Gastrocnemius medialis (tissue), 4 donors: ENCODE results near the gene ANO10. TPM values are rescaled to one million over a fixed set of nuclear protein-coding genes. Genes with fewer than 3 reads are reported as not detected.
A peak's percentile ranks its signal among the peaks of the same experiment; 100 is the strongest.

ENCODE experiments used
- ATAC-seq, 2 donors: fragments of 150-250 bp; one replicate each; pipeline ENCODE4 v1.9.1; 2016
- DNase-seq, 2 donors: peaks; one replicate each; pipeline ENCODE4 v3.0.0-alpha.2; 2019
- H3K27ac ChIP-seq, 4 donors: fragments of 200-600 bp; sonication (generic); 1 replicate in 1 of 4; 2 replicates in 3 of 4; pipeline ENCODE4 v1.5.1; 2016 to 2018; ENCODE audit warnings: mild to moderate bottlenecking in 2 of 4, moderate library complexity in 1 of 4
- H3K27me3 ChIP-seq, 3 donors: fragments of 200-600 bp; sonication (generic) in 2 of 3; 1 replicate in 1 of 3; 2 replicates in 2 of 3; pipeline versions ENCODE4 v1.5.1 to v1.6.0; 2016 to 2019; ENCODE audit warnings: mild to moderate bottlenecking in 1 of 3, moderate library complexity in 1 of 3
- H3K36me3 ChIP-seq, 2 donors: fragments of 200-600 bp; sonication (generic) in 1 of 2; one replicate each; pipeline ENCODE4 v1.5.1; 2017 to 2018
- H3K4me1 ChIP-seq, 2 donors: fragments of 200-600 bp; sonication (generic) in 1 of 2; one replicate each; pipeline ENCODE4 v1.5.1; 2016 to 2017; ENCODE audit warnings: mild to moderate bottlenecking in 2 of 2
- H3K4me3 ChIP-seq, 4 donors: fragments of 200-600 bp; sonication (generic) in 3 of 4; 1 replicate in 1 of 4; 2 replicates in 3 of 4; pipeline ENCODE4 v1.5.1; 2016 to 2019; ENCODE audit warnings: mild to moderate bottlenecking in 2 of 4
- H3K9me3 ChIP-seq, 3 donors: fragments of 200-600 bp; sonication (generic) in 2 of 3; 1 replicate in 1 of 3; 2 replicates in 2 of 3; pipeline ENCODE4 v1.5.1; 2016 to 2019
- CTCF ChIP-seq, 5 experiments: fragments of 450-650 bp in 3 of 5; fragments of 200-600 bp in 2 of 5; sonication (generic) in 2 of 5; IDR thresholded peaks in 4 of 5; conservative IDR thresholded peaks in 1 of 5; 1 replicate in 4 of 5; 2 replicates in 1 of 5; pipeline ENCODE4 v1.5.1; 2016 to 2019; ENCODE audit warnings: antibody characterized with exemption in 5 of 5, mild to moderate bottlenecking in 3 of 5, moderate library complexity in 3 of 5
- POLR2A ChIP-seq, 2 donors: fragments of 450-650 bp; IDR thresholded peaks; one replicate each; pipeline ENCODE4 v1.6.1; 2017; ENCODE audit warnings: antibody characterized with exemption in 2 of 2, mild to moderate bottlenecking in 2 of 2, moderate library complexity in 2 of 2
- in situ Hi-C, 4 donors: fragments of 200-750 bp; cut with MboI; loops; one replicate each; pipeline versions ENCODE4 v1.15.0 to v1.8.0; 2017; ENCODE audit warnings: low sequenced_read_pairs in 4 of 4
- intact Hi-C: fragments of 100-400 bp; cut with DNase I; formaldehyde crosslinking; loops from one replicate; pipeline ENCODE4 v1.15.1; 2023; ENCODE audit warnings: low total_unique reads
- total RNA-seq, 4 donors: library from RNA; depleted of rRNA; stranded (reverse); fragments of >200 nt; gene quantifications; one replicate each; pipeline versions ENCODE4 v1.1.0 to v1.2.3, GENCODE V29; 2016

ANO10 gene
- total RNA-seq, 4 donors from 2014 or later, result 6.9 to 8.1 (median 7.8) TPM

GRCh38 chr3:43320288-43320687 is 301.5 kb downstream of the ANO10 start:
- in situ Hi-C loops (no loop called here), intact Hi-C loops (no loop called here)
- Histone ChIP-seq H3K27ac (peak overlapping the region; percentile 75 to 80 (median 75)), H3K36me3 (no peaks in the 10 kb centered on the region), H3K27me3 (no peaks in the 10 kb centered on the region), H3K4me3 (no peak overlapping the region), H3K4me1 (peaks cover 65 to 68% of the 10 kb centered on the region in 2 donors), H3K9me3 (no peaks in the 10 kb centered on the region)
- TF ChIP-seq POLR2A (IDR thresholded peaks at IDR 0.05), result no peak
- ATAC-seq, result no peak
- DNase-seq, result no peak

GRCh38 chr3:43319794-43320193 is 302.0 kb downstream of the ANO10 start:
- H3K4me3 ChIP-seq, result no peak overlapping the region
- H3K4me1 ChIP-seq, result peaks cover 62 to 68% of the 10 kb centered on the region in 2 donors
- TF ChIP-seq POLR2A (IDR thresholded peaks at IDR 0.05) (no peak), CTCF (IDR thresholded peaks at IDR 0.05 in 4 of 5, conservative IDR thresholded peaks at IDR 0.05 in 1 of 5) (no peak)
- intact Hi-C loops, result loop anchor here (2.0 kb wide), 1 partner anchor 33 kb away; the partner anchor contains the start of gene SNRK
- in situ Hi-C loops, result no loop called here
- H3K27me3 ChIP-seq, result no peaks in the 10 kb centered on the region
- H3K9me3 ChIP-seq, result no peaks in the 10 kb centered on the region
- ATAC-seq (peak in 1 of 2 donors; percentile 9), DNase-seq (no peak)
- peak overlapping the region; percentile 75 to 80 (median 75) for H3K27ac ChIP-seq
- no peaks in the 10 kb centered on the region for H3K36me3 ChIP-seq

DNA sequence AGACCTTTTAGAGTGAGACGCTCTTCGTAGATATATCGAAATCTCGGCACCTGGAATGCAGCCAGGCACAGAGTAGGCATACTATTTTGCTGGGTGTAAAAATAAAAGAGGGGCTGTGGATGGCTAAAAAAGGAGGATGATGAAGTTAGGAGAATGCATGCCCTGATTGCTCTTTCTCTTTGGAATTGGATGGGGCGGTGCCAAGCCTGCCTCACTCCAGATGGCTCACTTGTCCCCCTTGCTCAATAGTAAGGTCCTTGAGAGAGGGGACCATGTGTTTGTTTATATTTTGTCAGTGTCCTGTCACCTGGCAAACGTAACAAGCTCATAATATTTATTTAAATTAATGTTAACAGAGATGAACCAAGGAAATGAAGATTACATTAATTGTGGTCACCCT is 302.4 kb downstream of the ANO10 start:
- ATAC-seq (peak; percentile 82 to 86), DNase-seq (peak; percentile 48 to 78)
- Histone ChIP-seq H3K4me3 (peak overlapping the region in 2 of 4 donors; percentile 3 to 24), H3K27me3 (no peaks in the 10 kb centered on the region), H3K4me1 (peaks cover 58 to 65% of the 10 kb centered on the region in 2 donors), H3K36me3 (no peaks in the 10 kb centered on the region), H3K9me3 (no peaks in the 10 kb centered on the region), H3K27ac (peak overlapping the region; percentile 75 to 80 (median 75))
- intact Hi-C loops, result loop anchor here (2.0 kb wide), 1 partner anchor 33 kb away; the partner anchor contains the start of gene SNRK
- TF ChIP-seq CTCF (IDR thresholded peaks at IDR 0.05 in 4 of 5, conservative IDR thresholded peaks at IDR 0.05 in 1 of 5) (no peak), POLR2A (IDR thresholded peaks at IDR 0.05) (no peak)
- in situ Hi-C loops, result no loop called here

- ATAC-seq (peak; percentile 62 to 65), DNase-seq (peak in 1 of 2 donors; percentile 31)
- Histone ChIP-seq H3K27me3 (no peaks in the 10 kb centered on the region), H3K4me3 (no peak overlapping the region), H3K9me3 (no peaks in the 10 kb centered on the region), H3K36me3 (no peaks in the 10 kb centered on the region), H3K4me1 (peaks cover 55 to 61% of the 10 kb centered on the region in 2 donors), H3K27ac (peak overlapping the region; percentile 75 to 80 (median 75))
- intact Hi-C loops (loop anchor here (2.0 kb wide), 1 partner anchor 31 kb away; the partner anchor contains the start of gene SNRK), in situ Hi-C loops (no loop called here)
- TF ChIP-seq CTCF (IDR thresholded peaks at IDR 0.05 in 4 of 5, conservative IDR thresholded peaks at IDR 0.05 in 1 of 5), result no peak
- no peak for TF ChIP-seq POLR2A (IDR thresholded peaks at IDR 0.05)
Measured at GRCh38 chr3:43317461-43318316, 304.1 kb downstream of the ANO10 start.

DNA sequence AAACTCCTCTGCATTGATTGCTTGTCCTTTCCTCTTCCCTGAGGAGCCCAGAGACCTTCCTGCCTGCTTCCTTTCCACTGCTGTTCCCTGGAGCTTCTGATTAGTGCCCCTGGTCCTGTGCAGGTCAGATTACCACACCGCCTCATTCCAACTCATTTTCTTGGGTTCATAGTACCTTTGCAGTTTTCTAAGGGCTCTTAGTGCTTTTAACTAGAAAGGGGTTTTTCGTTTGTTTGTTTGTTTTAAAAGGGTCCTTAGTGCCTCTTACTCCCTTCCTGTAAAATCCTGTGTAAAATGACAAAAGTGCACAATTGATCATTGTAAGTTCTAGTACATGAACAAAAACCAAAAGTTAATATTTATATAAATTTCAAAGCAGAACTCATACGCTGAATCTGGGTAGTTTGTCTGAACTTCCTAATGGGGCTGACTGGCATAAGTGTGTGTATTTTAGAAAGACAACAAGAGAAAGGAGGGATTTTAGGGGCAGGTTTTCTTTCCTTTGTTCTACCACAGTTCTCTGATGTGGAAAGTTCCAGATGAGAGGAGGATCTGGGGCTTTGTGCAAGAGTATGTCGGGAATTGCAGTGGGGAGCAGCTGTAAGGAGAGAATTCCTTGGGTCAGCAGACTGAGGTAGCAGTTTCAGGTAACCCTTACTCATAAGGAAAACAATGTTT is 304.9 kb downstream of the ANO10 start:
- DNase-seq (no peak), ATAC-seq (peak in 1 of 2 donors; percentile 67)
- Histone ChIP-seq H3K9me3 (no peaks in the 10 kb centered on the region), H3K27ac (peak overlapping the region; percentile 75 to 80 (median 75)), H3K4me3 (no peak overlapping the region), H3K27me3 (no peaks in the 10 kb centered on the region), H3K36me3 (no peaks in the 10 kb centered on the region), H3K4me1 (peaks cover 55 to 62% of the 10 kb centered on the region in 2 donors)
- in situ Hi-C loops (no loop called here), intact Hi-C loops (no loop called here)
- TF ChIP-seq CTCF (IDR thresholded peaks at IDR 0.05 in 4 of 5, conservative IDR thresholded peaks at IDR 0.05 in 1 of 5) (no peak), POLR2A (IDR thresholded peaks at IDR 0.05) (no peak)
